Progenitor cell of endocrine pancreas (in vitro differentiated cells): ENCODE results near the gene CERS1. TPM values are rescaled to one million over a fixed set of nuclear protein-coding genes. Genes with fewer than 3 reads are reported as not detected.

Source experiments
- DNase-seq: peaks from one replicate; pipeline ENCODE4 v3.0.0; 2021; ENCODE audit warnings: low spot score; ENCODE audit not compliant: unreplicated experiment
- H3K27ac Mint-ChIP-seq: 2 replicates; pipeline ENCODE4 v1.8.0; 2021; ENCODE audit warnings: mild to moderate bottlenecking, moderate library complexity, mixed read lengths
- H3K27me3 Mint-ChIP-seq: 2 replicates; pipeline ENCODE4 v1.8.0; 2021; ENCODE audit warnings: mixed read lengths
- H3K36me3 Mint-ChIP-seq: 2 replicates; pipeline ENCODE4 v1.8.0; 2022; ENCODE audit warnings: mixed read lengths; ENCODE audit not compliant: insufficient read depth
- H3K4me1 Mint-ChIP-seq: 2 replicates; pipeline ENCODE4 v1.8.0; 2021; ENCODE audit warnings: low read depth, mixed read lengths
- H3K4me3 Mint-ChIP-seq: 2 replicates; pipeline ENCODE4 v1.8.0; 2021; ENCODE audit warnings: low read depth, mild to moderate bottlenecking, moderate library complexity, mixed read lengths
- H3K9me3 Mint-ChIP-seq: 2 replicates; pipeline ENCODE4 v1.8.0; 2021; ENCODE audit warnings: low read depth, mixed read lengths
- total RNA-seq: library from RNA; stranded (reverse); gene quantifications from 2 replicates; pipeline ENCODE4 v1.2.1, GENCODE V29; 2021
- TF ChIP-seq, protein P1 (sequence below): fragments of 200-600 bp; sonication (generic); IDR thresholded peaks from one replicate; pipeline ENCODE4 v1.5.0; 2021; ENCODE audit warnings: antibody characterized with exemption, mild to moderate bottlenecking; ENCODE audit not compliant: unreplicated experiment

CERS1 gene
- total RNA-seq, 1 donor from 2014 or later = 20.9 TPM

DNA sequence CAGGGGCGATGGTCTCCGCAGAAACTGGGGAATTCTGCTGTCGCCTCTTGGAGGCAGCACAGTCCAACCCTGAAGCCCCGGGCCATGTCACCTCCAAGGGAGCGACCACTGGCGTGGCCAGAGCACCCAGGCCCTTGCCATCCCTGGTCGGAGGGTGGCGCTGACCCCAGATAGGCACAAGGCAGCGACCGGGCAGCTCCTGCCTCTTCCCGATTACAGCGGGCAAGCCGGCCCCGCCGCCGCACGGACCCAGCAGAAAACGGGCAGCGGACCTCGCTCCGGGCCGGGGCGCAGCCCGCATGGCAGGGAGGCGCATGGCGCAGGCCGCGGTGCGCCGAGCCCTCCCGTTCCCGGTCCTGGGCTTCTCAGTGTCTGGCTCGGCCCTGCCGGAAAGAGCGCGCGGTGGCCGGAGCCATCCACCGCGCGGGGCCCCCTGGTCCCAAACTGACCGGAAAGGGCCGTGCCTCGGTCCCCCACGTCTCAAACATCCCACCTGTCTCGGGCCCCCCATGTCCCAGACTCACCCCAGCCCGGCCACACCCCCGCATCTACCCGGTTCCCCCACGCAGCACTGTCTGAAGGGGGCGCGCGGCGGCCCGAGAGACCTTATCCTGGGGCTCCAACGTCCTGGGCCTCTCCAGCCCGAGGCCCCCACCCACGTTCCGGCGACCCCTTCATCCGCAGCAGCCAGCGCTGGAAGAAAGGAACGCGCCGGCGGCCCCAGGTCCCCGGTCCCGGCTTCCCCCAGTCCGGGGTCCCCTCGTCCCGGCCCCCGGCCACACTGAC is 727 bp downstream of the CERS1 start:
- H3K9me3 Mint-ChIP-seq = no peaks in the 10 kb centered on the region
- peak overlapping the region; percentile 73 for H3K27ac Mint-ChIP-seq
- peak overlapping the region; percentile 79 for H3K4me3 Mint-ChIP-seq
- TF ChIP-seq, protein P1, sequence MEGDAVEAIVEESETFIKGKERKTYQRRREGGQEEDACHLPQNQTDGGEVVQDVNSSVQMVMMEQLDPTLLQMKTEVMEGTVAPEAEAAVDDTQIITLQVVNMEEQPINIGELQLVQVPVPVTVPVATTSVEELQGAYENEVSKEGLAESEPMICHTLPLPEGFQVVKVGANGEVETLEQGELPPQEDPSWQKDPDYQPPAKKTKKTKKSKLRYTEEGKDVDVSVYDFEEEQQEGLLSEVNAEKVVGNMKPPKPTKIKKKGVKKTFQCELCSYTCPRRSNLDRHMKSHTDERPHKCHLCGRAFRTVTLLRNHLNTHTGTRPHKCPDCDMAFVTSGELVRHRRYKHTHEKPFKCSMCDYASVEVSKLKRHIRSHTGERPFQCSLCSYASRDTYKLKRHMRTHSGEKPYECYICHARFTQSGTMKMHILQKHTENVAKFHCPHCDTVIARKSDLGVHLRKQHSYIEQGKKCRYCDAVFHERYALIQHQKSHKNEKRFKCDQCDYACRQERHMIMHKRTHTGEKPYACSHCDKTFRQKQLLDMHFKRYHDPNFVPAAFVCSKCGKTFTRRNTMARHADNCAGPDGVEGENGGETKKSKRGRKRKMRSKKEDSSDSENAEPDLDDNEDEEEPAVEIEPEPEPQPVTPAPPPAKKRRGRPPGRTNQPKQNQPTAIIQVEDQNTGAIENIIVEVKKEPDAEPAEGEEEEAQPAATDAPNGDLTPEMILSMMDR = peak; percentile 64
- DNase-seq = peak; percentile 65
- H3K27me3 Mint-ChIP-seq = peaks cover 4% of the 10 kb centered on the region
- H3K36me3 Mint-ChIP-seq = no peaks in the 10 kb centered on the region
- peaks cover 10% of the 10 kb centered on the region for H3K4me1 Mint-ChIP-seq

DNA sequence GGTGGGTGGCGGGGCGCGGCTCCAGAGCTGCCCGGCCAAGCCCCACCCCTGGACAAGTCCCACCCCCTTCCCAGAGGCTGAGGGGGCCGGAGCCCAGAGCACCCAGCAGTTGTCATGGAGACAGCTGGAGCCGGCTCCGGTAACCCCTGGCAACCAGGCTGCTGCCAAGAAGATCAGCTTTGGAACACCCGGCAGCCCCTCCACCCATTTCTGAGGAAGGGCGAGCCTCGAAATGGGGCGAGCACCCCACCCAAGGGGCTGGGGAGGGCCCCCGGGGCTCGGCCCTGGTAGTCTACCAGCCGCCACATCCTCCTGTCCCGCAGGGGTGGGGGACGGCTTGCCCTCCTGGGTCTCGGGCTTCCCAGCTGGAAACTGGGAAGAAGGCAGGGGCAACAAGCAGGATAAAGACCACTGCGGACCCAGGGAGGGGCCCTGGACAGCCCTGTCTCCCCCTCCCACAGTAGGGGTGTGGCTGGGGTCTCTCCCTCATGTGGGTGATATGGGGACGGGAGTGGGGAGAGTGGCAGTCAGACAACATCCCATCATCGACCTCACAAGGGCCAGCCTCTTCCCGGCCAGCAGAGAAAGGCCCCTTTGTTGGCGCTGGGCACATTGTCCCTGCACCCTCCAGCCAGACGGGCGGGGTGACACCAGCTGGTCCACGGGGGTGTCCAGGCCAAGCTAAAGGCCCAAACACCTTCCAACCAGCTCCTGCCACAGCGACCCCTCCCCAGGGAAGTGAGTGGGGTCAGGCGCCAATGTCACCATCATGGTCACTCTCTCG is 1.5 kb downstream of the CERS1 start:
- Mint-ChIP-seq H3K9me3 (no peaks in the 10 kb centered on the region), H3K27me3 (peaks cover 4% of the 10 kb centered on the region), H3K27ac (no peak overlapping the region), H3K4me1 (peaks cover 10% of the 10 kb centered on the region), H3K4me3 (peak overlapping the region; percentile 72), H3K36me3 (peaks cover 1% of the 10 kb centered on the region)
- no peak for DNase-seq
- TF ChIP-seq, protein P1 = no peak

DNA sequence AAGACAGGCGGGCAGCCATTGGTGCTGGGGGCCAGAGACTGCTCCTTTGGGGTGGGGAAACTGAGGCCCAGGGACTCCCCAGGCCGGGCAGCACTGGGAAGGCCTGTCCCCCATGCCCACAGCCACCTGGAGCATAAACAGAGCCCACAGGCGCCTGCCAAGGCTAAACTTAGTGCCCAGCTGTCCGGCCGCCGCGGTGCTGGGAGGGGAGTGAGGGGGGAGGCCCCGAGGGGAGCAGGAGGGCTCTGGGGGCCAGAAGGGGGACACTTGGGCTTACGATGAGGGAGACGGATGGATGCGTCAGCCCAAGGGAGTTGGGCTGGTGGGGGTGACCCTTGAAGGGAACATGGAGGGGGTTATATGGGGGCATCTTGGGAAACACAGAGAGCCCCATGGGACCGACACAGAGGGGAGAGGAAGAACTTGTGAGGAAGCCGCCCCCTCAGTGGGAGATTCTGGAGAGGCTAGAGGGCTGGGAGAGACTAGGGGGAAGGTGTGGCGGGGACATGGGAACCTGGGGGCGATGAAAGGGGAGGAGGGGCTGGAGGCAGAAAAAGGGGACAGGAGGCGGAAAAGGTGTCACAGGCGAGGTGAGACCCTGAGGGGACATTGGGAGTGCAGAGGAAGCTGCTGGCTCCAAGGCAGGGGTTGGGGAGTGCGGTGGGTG is 2.2 kb downstream of the CERS1 start:
- Mint-ChIP-seq H3K36me3 (peaks cover 1% of the 10 kb centered on the region), H3K27ac (no peak overlapping the region), H3K9me3 (no peaks in the 10 kb centered on the region), H3K4me1 (peaks cover 10% of the 10 kb centered on the region), H3K27me3 (peaks cover 4% of the 10 kb centered on the region), H3K4me3 (no peak overlapping the region)
- no peak for DNase-seq
- TF ChIP-seq, protein P1 = no peak

DNA sequence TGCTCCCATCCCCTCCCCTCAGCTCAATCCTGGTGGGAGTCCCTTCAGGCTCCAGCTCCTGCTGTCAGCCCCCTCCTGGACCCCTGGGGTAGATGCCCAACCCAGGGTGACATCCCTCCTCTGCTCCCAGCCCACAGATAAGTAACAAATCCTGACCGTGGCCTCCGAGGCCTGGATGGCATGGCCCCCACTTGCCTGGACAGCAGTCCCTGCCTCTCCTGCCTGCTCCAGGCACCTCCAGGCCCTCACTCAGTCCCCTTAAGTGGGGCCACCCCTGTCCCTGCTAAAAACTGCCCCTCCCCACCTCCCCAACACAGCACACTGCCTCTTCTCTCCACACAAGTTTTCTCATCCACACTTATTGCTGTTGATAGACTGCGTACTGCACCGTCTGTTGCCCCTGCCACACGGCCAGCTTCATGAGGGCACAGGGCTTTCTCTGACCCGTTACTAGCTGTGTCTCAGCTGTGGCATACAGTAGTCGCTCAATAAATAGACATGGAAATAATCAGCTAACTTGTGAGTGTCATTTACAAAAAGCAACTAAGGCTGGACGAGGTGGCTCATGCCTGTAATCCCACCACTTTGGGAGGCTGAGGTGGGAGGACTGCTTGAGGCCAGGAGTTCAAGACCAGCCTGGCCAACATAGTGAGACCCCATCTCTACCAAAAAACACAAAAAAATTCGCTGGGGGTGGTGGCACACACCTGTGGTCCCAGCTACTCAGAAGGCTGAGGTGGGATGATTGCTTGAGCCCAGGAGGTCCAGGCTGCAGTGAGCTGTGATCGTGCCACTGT is 5.8 kb downstream of the CERS1 start:
- H3K4me1 Mint-ChIP-seq = no peaks in the 10 kb centered on the region
- no peak for DNase-seq
- peak overlapping the region; percentile 49 for H3K27ac Mint-ChIP-seq
- TF ChIP-seq, protein P1 = no peak
- H3K36me3 Mint-ChIP-seq = peaks cover 8% of the 10 kb centered on the region
- no peaks in the 10 kb centered on the region for H3K27me3 Mint-ChIP-seq
- no peaks in the 10 kb centered on the region for H3K9me3 Mint-ChIP-seq
- H3K4me3 Mint-ChIP-seq = no peak overlapping the region
